ENCODE results near the gene ANTXR2.

The ANTXR2 gene

GRCh38 chr4:80092847-80093246, 19.8 kb upstream of the ANTXR2 start:
- no peak for DNase-seq (ENCODE audit: low read depth)
- TF ChIP-seq CTCF (conservative IDR thresholded peaks at IDR 0.05; ENCODE audit: control insufficient read depth, insufficient read depth, low read depth, low read length) = no peak
- H3K4me3 ChIP-seq (ENCODE audit: control insufficient read depth, low read depth, low read length) = no peak overlapping the region

GRCh38 chr4:80092088-80092487, 19.1 kb upstream of the ANTXR2 start:
- H3K4me3 ChIP-seq (ENCODE audit: control insufficient read depth, low read depth, low read length) = no peak overlapping the region
- no peak for DNase-seq (ENCODE audit: low read depth)
- no peak for TF ChIP-seq CTCF (conservative IDR thresholded peaks at IDR 0.05; ENCODE audit: control insufficient read depth, insufficient read depth, low read depth, low read length)

GRCh38 chr4:80091688-80092087, 18.7 kb upstream of the ANTXR2 start:
- DNase-seq (ENCODE audit: low read depth) = no peak

GRCh38 chr4:80091184-80091583, 18.2 kb upstream of the ANTXR2 start:
- H3K4me3 ChIP-seq (ENCODE audit: control insufficient read depth, low read depth, low read length) = no peak overlapping the region
- TF ChIP-seq CTCF (conservative IDR thresholded peaks at IDR 0.05; ENCODE audit: control insufficient read depth, insufficient read depth, low read depth, low read length) = no peak
- DNase-seq (ENCODE audit: low read depth) = no peak

More at GRCh38 chr4:80091688-80092087, 18.7 kb upstream of the ANTXR2 start:
- no peak for TF ChIP-seq CTCF (conservative IDR thresholded peaks at IDR 0.05; ENCODE audit: control insufficient read depth, insufficient read depth, low read depth, low read length)
- H3K4me3 ChIP-seq (ENCODE audit: control insufficient read depth, low read depth, low read length) = no peak overlapping the region

GRCh38 chr4:80090090-80090489, 17.1 kb upstream of the ANTXR2 start:
- TF ChIP-seq CTCF (conservative IDR thresholded peaks at IDR 0.05; ENCODE audit: control insufficient read depth, insufficient read depth, low read depth, low read length) = no peak
- no peak overlapping the region for H3K4me3 ChIP-seq (ENCODE audit: control insufficient read depth, low read depth, low read length)
- DNase-seq (ENCODE audit: low read depth) = no peak

GRCh38 chr4:80088471-80088870, 15.4 kb upstream of the ANTXR2 start:
- TF ChIP-seq CTCF (conservative IDR thresholded peaks at IDR 0.05; ENCODE audit: control insufficient read depth, insufficient read depth, low read depth, low read length) = no peak
- DNase-seq (ENCODE audit: low read depth) = no peak
- no peak overlapping the region for H3K4me3 ChIP-seq (ENCODE audit: control insufficient read depth, low read depth, low read length)

- DNase-seq (ENCODE audit: low read depth) = no peak
- no peak overlapping the region for H3K4me3 ChIP-seq (ENCODE audit: control insufficient read depth, low read depth, low read length)
- no peak for TF ChIP-seq CTCF (conservative IDR thresholded peaks at IDR 0.05; ENCODE audit: control insufficient read depth, insufficient read depth, low read depth, low read length)
Observed at GRCh38 chr4:80086296-80086695, 13.3 kb upstream of the ANTXR2 start.

Measured in fibroblast of mammary gland (primary cell).